Astrocyte (in vitro differentiated cells and primary cell): Measurements from ENCODE around the gene SLC23A3. TPM values are rescaled to one million over a fixed set of nuclear protein-coding genes. Genes with fewer than 3 reads are reported as not detected.

Experiments
- DNase-seq: peaks from one replicate; pipeline ENCODE4 v3.0.0-alpha.2; 2010; ENCODE audit warnings: low read depth
- FAIRE-seq: peaks from 2 replicates; lab custom pipeline; 2011; peaks lifted over from hg19 to GRCh38; lab: Jason Lieb, UNC
- H2AFZ ChIP-seq: 2 replicates; pipeline ENCODE4 v1.6.0; 2012; ENCODE audit warnings: low read depth, low read length, inconsistent platforms
- H3K27ac ChIP-seq: 2 replicates; pipeline ENCODE4 v1.5.1; 2011; ENCODE audit warnings: low read depth, low read length, inconsistent platforms
- H3K27me3 ChIP-seq: 2 replicates; pipeline ENCODE4 v1.6.0; 2011; ENCODE audit warnings: low read length, inconsistent platforms; ENCODE audit not compliant: insufficient read depth
- H3K36me3 ChIP-seq: 2 replicates; pipeline ENCODE4 v1.5.1; 2011; ENCODE audit warnings: low read length, inconsistent platforms; ENCODE audit not compliant: insufficient read depth
- H3K4me1 ChIP-seq: 2 replicates; pipeline ENCODE4 v1.5.1; 2011; ENCODE audit warnings: low read length, inconsistent platforms; ENCODE audit not compliant: insufficient read depth
- H3K4me2 ChIP-seq: 2 replicates; pipeline ENCODE4 v1.6.0; 2012; ENCODE audit warnings: low read length, inconsistent platforms
- H3K4me3 ChIP-seq: 2 replicates; pipeline ENCODE4 v1.5.1; 2011; ENCODE audit warnings: low read depth, mild to moderate bottlenecking, low read length, inconsistent platforms; ENCODE audit not compliant: insufficient read depth
- H3K79me2 ChIP-seq: 2 replicates; pipeline ENCODE4 v1.6.0; 2012; ENCODE audit warnings: mild to moderate bottlenecking, low read length, inconsistent platforms; ENCODE audit not compliant: insufficient read depth
- H3K9ac ChIP-seq: 2 replicates; pipeline ENCODE4 v1.6.0; 2012; ENCODE audit warnings: mild to moderate bottlenecking, low read length, inconsistent platforms
- H3K9me3 ChIP-seq: 2 replicates; pipeline ENCODE4 v1.5.1; 2012; ENCODE audit warnings: low read depth, mild to moderate bottlenecking, low read length, inconsistent platforms; ENCODE audit not compliant: insufficient read depth
- H4K20me1 ChIP-seq: 2 replicates; pipeline ENCODE4 v1.6.0; 2012; ENCODE audit warnings: low read length, inconsistent platforms; ENCODE audit not compliant: insufficient read depth
- H3K27ac Mint-ChIP-seq: one replicate; pipeline ENCODE4 v1.8.0; 2021; ENCODE audit warnings: mild to moderate bottlenecking, mixed read lengths; ENCODE audit not compliant: unreplicated experiment
- H3K27me3 Mint-ChIP-seq: one replicate; pipeline ENCODE4 v1.8.0; 2021; ENCODE audit warnings: low read depth, mixed read lengths; ENCODE audit not compliant: unreplicated experiment
- H3K36me3 Mint-ChIP-seq: one replicate; pipeline ENCODE4 v1.8.0; 2021; ENCODE audit warnings: low read depth, mixed read lengths; ENCODE audit not compliant: unreplicated experiment
- H3K4me1 Mint-ChIP-seq: one replicate; pipeline ENCODE4 v1.8.0; 2021; ENCODE audit warnings: low read depth, mixed read lengths; ENCODE audit not compliant: unreplicated experiment
- H3K4me3 Mint-ChIP-seq: one replicate; pipeline ENCODE4 v1.8.0; 2021; ENCODE audit warnings: mild to moderate bottlenecking, moderate library complexity, mixed read lengths; ENCODE audit not compliant: unreplicated experiment
- H3K9me3 Mint-ChIP-seq: one replicate; pipeline ENCODE4 v1.8.0; 2021; ENCODE audit warnings: mild to moderate bottlenecking, mixed read lengths; ENCODE audit not compliant: unreplicated experiment
- EZH2 ChIP-seq: IDR thresholded peaks from 2 replicates; pipeline ENCODE4 v1.6.1; 2012; ENCODE audit warnings: mild to moderate bottlenecking, low read length, inconsistent platforms; ENCODE audit not compliant: insufficient read depth
- total RNA-seq: library from RNA; stranded (reverse); gene quantifications from 2 replicates; pipeline ENCODE4 v1.2.1, GENCODE V29; 2021
- TF ChIP-seq, protein P1 (sequence below): IDR thresholded peaks from 2 replicates; pipeline ENCODE4 v1.5.1; 2011; ENCODE audit warnings: low read depth, mild to moderate bottlenecking, inconsistent platforms, low read length, moderate library complexity; ENCODE audit not compliant: insufficient read depth

The SLC23A3 gene
- total RNA-seq, 1 donor from 2014 or later = 1.2 TPM

DNA sequence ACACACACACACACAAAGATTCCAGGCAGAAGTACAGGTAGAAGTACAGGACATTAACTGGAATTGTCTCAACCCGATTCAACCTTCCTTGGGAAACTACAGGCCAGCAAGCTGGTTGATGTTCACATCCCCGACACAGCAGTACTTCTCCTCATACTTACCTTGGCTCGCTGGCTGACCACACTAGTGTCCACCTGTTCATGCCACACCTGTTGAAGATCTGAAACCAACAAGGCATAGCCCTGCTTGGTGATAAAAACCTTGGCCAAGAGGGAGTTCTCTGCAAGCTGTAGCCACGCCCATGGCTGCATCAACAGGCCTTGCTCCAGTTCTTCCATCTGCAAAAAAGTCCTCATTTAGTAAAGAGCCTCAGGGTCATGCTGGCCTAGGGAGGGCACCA is 11.8 kb downstream of the SLC23A3 start:
- Histone ChIP-seq H3K79me2 (no peaks in the 10 kb centered on the region), H3K4me1 (peaks cover 4% of the 10 kb centered on the region), H3K36me3 (peaks cover 4% of the 10 kb centered on the region), H2AFZ (no peak overlapping the region), H3K4me3 (no peak overlapping the region), H3K9me3 (no peaks in the 10 kb centered on the region), H3K27ac (no peak overlapping the region), H3K4me2 (no peak overlapping the region), H3K27me3 (no peaks in the 10 kb centered on the region), H4K20me1 (no peaks in the 10 kb centered on the region), H3K9ac (no peak overlapping the region)
- Mint-ChIP-seq H3K36me3 (peaks cover 5% of the 10 kb centered on the region), H3K4me3 (no peak overlapping the region), H3K27me3 (peaks cover 7% of the 10 kb centered on the region), H3K4me1 (peaks cover 18% of the 10 kb centered on the region), H3K9me3 (no peaks in the 10 kb centered on the region), H3K27ac (no peak overlapping the region)
- FAIRE-seq (no peak), DNase-seq (no peak)
- TF ChIP-seq, protein P1, sequence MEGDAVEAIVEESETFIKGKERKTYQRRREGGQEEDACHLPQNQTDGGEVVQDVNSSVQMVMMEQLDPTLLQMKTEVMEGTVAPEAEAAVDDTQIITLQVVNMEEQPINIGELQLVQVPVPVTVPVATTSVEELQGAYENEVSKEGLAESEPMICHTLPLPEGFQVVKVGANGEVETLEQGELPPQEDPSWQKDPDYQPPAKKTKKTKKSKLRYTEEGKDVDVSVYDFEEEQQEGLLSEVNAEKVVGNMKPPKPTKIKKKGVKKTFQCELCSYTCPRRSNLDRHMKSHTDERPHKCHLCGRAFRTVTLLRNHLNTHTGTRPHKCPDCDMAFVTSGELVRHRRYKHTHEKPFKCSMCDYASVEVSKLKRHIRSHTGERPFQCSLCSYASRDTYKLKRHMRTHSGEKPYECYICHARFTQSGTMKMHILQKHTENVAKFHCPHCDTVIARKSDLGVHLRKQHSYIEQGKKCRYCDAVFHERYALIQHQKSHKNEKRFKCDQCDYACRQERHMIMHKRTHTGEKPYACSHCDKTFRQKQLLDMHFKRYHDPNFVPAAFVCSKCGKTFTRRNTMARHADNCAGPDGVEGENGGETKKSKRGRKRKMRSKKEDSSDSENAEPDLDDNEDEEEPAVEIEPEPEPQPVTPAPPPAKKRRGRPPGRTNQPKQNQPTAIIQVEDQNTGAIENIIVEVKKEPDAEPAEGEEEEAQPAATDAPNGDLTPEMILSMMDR = no peak
- TF ChIP-seq EZH2 = no peak

DNA sequence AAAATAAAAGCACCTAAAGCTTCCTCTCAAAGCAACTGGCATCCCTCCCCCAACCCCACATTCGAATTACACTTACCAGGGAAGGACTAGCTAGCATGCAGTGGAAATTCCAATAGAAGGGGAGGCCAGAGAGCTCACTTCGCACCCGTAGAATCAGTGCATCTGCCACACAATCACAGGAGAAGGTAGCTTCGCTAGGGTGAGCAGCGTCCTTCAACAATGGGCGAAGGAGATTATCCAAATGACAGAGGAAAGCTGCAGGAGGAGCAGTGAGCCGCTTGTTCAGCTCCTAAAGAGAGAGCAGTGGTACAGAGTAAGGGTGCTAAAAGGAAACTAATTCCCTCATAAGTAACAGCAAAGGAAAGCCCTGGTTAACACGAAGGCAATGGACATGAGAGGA is 12.4 kb downstream of the SLC23A3 start:
- Histone ChIP-seq H3K9me3 (no peaks in the 10 kb centered on the region), H3K79me2 (no peaks in the 10 kb centered on the region), H3K4me2 (no peak overlapping the region), H3K27ac (no peak overlapping the region), H4K20me1 (no peaks in the 10 kb centered on the region), H3K27me3 (no peaks in the 10 kb centered on the region), H3K4me3 (no peak overlapping the region), H3K9ac (no peak overlapping the region), H2AFZ (no peak overlapping the region), H3K4me1 (peaks cover 4% of the 10 kb centered on the region), H3K36me3 (peaks cover 4% of the 10 kb centered on the region)
- TF ChIP-seq, protein P1 = no peak
- no peak for TF ChIP-seq EZH2
- Mint-ChIP-seq H3K9me3 (no peaks in the 10 kb centered on the region), H3K36me3 (peaks cover 4% of the 10 kb centered on the region), H3K27ac (no peak overlapping the region), H3K4me3 (no peak overlapping the region), H3K4me1 (peaks cover 18% of the 10 kb centered on the region), H3K27me3 (peaks cover 3% of the 10 kb centered on the region)
- DNase-seq (no peak), FAIRE-seq (no peak)

DNA sequence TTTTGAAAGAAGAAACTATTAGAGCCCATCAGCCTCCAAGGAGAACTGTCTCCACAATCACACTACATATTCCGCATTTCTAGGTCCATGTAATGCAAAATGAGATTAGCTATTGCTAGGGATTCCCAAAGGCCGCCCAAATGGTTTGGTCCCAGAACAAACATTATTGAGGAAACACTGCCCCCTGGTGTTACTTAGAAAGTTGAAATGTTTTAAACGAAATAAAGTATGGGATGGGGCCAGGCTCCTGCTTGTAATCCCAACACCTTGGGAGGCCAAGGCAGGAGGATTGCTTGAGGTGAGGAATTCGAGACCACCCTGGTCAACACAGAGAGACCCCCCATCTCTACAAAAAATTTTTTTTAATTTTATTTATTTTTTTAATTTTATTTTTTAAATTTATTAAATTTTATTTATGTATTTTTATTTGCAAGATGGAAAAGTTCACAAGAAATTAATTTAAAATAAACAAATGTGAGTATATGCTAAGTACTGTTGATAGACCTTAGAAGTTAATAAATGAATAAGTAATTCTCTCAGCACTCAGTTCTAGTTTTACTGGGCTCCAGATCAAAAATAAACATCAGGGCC is 14.7 kb downstream of the SLC23A3 start:
- H2AFZ ChIP-seq = no peak overlapping the region
- peaks cover 4% of the 10 kb centered on the region for H3K36me3 ChIP-seq
- FAIRE-seq = no peak
- no peak overlapping the region for H3K4me3 ChIP-seq
- peaks cover 4% of the 10 kb centered on the region for H3K36me3 Mint-ChIP-seq
- H3K9me3 Mint-ChIP-seq = no peaks in the 10 kb centered on the region
- TF ChIP-seq, protein P1 = peak; percentile 41
- TF ChIP-seq EZH2 = no peak
- H3K27ac ChIP-seq = no peak overlapping the region
- H3K27me3 ChIP-seq = no peaks in the 10 kb centered on the region
- no peak overlapping the region for H3K4me3 Mint-ChIP-seq
- peak; percentile 17 for DNase-seq
- H3K9me3 ChIP-seq = no peaks in the 10 kb centered on the region
- H3K27me3 Mint-ChIP-seq = no peaks in the 10 kb centered on the region
- H3K9ac ChIP-seq = no peak overlapping the region
- H3K27ac Mint-ChIP-seq = no peak overlapping the region
- peaks cover 18% of the 10 kb centered on the region for H3K4me1 Mint-ChIP-seq
- no peaks in the 10 kb centered on the region for H4K20me1 ChIP-seq
- H3K4me1 ChIP-seq = peaks cover 4% of the 10 kb centered on the region
- H3K4me2 ChIP-seq = no peak overlapping the region
- no peaks in the 10 kb centered on the region for H3K79me2 ChIP-seq
